Vagina (tissue), 2 donors: ENCODE data around the gene ZIC5.

ENCODE experiments used
- POLR2AphosphoS5 ChIP-seq, 2 donors: sonication (generic); formaldehyde crosslinking; IDR thresholded peaks; one replicate each; pipeline ENCODE4 v1.9.0; 2017; ENCODE audit warnings: antibody characterized with exemption in 2 of 2, mild to moderate bottlenecking in 2 of 2, low read depth in 1 of 2; ENCODE audit not compliant: insufficient read depth in 1 of 2
- TF ChIP-seq, protein P1 (sequence below), 3 experiments: fragments of 450-650 bp in 2 of 3; fragments of 200-600 bp in 1 of 3; sonication (generic) in 1 of 3; IDR thresholded peaks; one replicate each; pipeline ENCODE4 v1.5.1; 2017 to 2019; ENCODE audit warnings: antibody characterized with exemption in 3 of 3, mild to moderate bottlenecking in 2 of 3, moderate library complexity in 2 of 3

DNA sequence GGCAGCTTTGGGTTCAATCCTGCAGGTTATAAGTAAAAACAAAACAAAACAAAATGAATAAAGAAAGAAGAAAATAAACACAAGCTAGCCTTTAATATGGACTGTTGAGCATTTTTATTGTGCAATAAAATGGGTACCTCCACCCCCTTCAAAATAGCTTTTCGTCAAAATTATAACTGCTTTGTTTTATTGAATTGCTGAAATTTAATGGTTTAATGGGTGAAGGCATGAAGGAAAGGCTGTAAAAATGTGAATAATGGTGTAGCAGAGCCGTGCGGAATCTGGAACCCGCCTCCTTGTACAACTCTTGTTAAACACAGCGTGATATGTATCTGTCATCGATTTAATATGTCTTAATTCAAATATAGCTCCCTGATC lies 2.2 kb upstream of the ZIC5 start:
- TF ChIP-seq, protein P1, sequence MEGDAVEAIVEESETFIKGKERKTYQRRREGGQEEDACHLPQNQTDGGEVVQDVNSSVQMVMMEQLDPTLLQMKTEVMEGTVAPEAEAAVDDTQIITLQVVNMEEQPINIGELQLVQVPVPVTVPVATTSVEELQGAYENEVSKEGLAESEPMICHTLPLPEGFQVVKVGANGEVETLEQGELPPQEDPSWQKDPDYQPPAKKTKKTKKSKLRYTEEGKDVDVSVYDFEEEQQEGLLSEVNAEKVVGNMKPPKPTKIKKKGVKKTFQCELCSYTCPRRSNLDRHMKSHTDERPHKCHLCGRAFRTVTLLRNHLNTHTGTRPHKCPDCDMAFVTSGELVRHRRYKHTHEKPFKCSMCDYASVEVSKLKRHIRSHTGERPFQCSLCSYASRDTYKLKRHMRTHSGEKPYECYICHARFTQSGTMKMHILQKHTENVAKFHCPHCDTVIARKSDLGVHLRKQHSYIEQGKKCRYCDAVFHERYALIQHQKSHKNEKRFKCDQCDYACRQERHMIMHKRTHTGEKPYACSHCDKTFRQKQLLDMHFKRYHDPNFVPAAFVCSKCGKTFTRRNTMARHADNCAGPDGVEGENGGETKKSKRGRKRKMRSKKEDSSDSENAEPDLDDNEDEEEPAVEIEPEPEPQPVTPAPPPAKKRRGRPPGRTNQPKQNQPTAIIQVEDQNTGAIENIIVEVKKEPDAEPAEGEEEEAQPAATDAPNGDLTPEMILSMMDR (IDR thresholded peaks at IDR 0.05): no peak
- no peak for TF ChIP-seq POLR2AphosphoS5 (IDR thresholded peaks at IDR 0.05; ENCODE audit: insufficient read depth in 1 of 2, low read depth in 1 of 2)
